SU-DHL-6 (cell line): Measurements from ENCODE around the gene EED.

Experiments used
- EZH2phosphoT487 ChIP-seq: fragments of 200-600 bp; sonication (generic), shearing (Covaris generic); conservative IDR thresholded peaks from 2 replicates; pipeline ENCODE4 v1.6.1; 2018; ENCODE audit warnings: mild to moderate bottlenecking, antibody characterized with exemption, low read length, moderate library complexity, mixed read lengths
- TF ChIP-seq, protein P1 (sequence below): fragments of 200-600 bp; sonication (generic); IDR thresholded peaks from one replicate; pipeline ENCODE4 v1.5.1; 2017; ENCODE audit warnings: antibody characterized with exemption, mild to moderate bottlenecking, low read length, moderate library complexity; ENCODE audit not compliant: insufficient read depth, poor library complexity, severe bottlenecking

- no peak for TF ChIP-seq EZH2phosphoT487
- TF ChIP-seq, protein P1, sequence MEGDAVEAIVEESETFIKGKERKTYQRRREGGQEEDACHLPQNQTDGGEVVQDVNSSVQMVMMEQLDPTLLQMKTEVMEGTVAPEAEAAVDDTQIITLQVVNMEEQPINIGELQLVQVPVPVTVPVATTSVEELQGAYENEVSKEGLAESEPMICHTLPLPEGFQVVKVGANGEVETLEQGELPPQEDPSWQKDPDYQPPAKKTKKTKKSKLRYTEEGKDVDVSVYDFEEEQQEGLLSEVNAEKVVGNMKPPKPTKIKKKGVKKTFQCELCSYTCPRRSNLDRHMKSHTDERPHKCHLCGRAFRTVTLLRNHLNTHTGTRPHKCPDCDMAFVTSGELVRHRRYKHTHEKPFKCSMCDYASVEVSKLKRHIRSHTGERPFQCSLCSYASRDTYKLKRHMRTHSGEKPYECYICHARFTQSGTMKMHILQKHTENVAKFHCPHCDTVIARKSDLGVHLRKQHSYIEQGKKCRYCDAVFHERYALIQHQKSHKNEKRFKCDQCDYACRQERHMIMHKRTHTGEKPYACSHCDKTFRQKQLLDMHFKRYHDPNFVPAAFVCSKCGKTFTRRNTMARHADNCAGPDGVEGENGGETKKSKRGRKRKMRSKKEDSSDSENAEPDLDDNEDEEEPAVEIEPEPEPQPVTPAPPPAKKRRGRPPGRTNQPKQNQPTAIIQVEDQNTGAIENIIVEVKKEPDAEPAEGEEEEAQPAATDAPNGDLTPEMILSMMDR: no peak
Observed at GRCh38 chr11:86275493-86276370, 31.2 kb downstream of the EED start.
